Osteoblast (primary cell): ENCODE measurements around the gene NF2. TPM values are rescaled to one million over a fixed set of nuclear protein-coding genes. Genes with fewer than 3 reads are reported as not detected.
"Not testable (repeated sequence)": the region's sequence is repeated elsewhere in the genome, so short reads cannot be mapped to it uniquely, and the experiment has no call there.

Source experiments
- DNase-seq: peaks from one replicate; pipeline ENCODE4 v3.0.0; 2011; ENCODE audit warnings: low spot score, mixed read lengths; ENCODE audit not compliant: insufficient read length; ENCODE audit errors: missing footprints
- H2AFZ ChIP-seq: 2 replicates; pipeline ENCODE4 v1.6.0; 2011; ENCODE audit warnings: mild to moderate bottlenecking, low read length
- H3K27ac ChIP-seq: 2 replicates; pipeline ENCODE4 v1.5.1; 2011; ENCODE audit warnings: mild to moderate bottlenecking, low read depth, low read length, moderate library complexity
- H3K27me3 ChIP-seq: 2 replicates; pipeline ENCODE4 v1.6.0; 2012; ENCODE audit warnings: mild to moderate bottlenecking, control low read depth, inconsistent platforms, low read length, moderate library complexity; ENCODE audit not compliant: insufficient read depth
- H3K36me3 ChIP-seq: 2 replicates; pipeline ENCODE4 v1.5.1; 2011; ENCODE audit warnings: mild to moderate bottlenecking, low read length, control low read depth, moderate library complexity; ENCODE audit not compliant: insufficient read depth
- H3K4me1 ChIP-seq: 2 replicates; pipeline ENCODE4 v1.5.1; 2011; ENCODE audit warnings: mild to moderate bottlenecking, low read length, control low read depth, moderate library complexity; ENCODE audit not compliant: insufficient read depth
- H3K4me2 ChIP-seq: 2 replicates; pipeline ENCODE4 v1.6.0; 2011; ENCODE audit warnings: mild to moderate bottlenecking, low read length; ENCODE audit not compliant: insufficient read depth
- H3K4me3 ChIP-seq: fragments of 200-600 bp; sonication (generic); 3 replicates; pipeline ENCODE4 v1.5.1; 2012; ENCODE audit warnings: mild to moderate bottlenecking, low read length, inconsistent platforms; ENCODE audit not compliant: insufficient read depth
- H3K79me2 ChIP-seq: 2 replicates; pipeline ENCODE4 v1.6.0; 2012; ENCODE audit warnings: mild to moderate bottlenecking, low read length, control low read depth, inconsistent platforms; ENCODE audit not compliant: insufficient read depth
- H3K9me3 ChIP-seq: 2 replicates; pipeline ENCODE4 v1.5.1; 2011; ENCODE audit warnings: low read depth, low read length, control low read depth
- H4K20me1 ChIP-seq: 2 replicates; pipeline ENCODE4 v1.6.0; 2012; ENCODE audit warnings: mild to moderate bottlenecking, low read length, control low read depth; ENCODE audit not compliant: insufficient read depth
- CTCF ChIP-seq: IDR thresholded peaks from 2 replicates; pipeline ENCODE4 v1.5.1; 2011; ENCODE audit warnings: mild to moderate bottlenecking, low read depth, low read length, moderate library complexity; ENCODE audit errors: extremely low read depth
- total RNA-seq: library from RNA; depleted of rRNA; stranded (reverse); fragments of >200 nt; gene quantifications from 2 replicates; pipeline ENCODE4 v1.2.3, GENCODE V29; 2012

NF2 gene
- total RNA-seq, 1 donor: 72.7 TPM

DNA sequence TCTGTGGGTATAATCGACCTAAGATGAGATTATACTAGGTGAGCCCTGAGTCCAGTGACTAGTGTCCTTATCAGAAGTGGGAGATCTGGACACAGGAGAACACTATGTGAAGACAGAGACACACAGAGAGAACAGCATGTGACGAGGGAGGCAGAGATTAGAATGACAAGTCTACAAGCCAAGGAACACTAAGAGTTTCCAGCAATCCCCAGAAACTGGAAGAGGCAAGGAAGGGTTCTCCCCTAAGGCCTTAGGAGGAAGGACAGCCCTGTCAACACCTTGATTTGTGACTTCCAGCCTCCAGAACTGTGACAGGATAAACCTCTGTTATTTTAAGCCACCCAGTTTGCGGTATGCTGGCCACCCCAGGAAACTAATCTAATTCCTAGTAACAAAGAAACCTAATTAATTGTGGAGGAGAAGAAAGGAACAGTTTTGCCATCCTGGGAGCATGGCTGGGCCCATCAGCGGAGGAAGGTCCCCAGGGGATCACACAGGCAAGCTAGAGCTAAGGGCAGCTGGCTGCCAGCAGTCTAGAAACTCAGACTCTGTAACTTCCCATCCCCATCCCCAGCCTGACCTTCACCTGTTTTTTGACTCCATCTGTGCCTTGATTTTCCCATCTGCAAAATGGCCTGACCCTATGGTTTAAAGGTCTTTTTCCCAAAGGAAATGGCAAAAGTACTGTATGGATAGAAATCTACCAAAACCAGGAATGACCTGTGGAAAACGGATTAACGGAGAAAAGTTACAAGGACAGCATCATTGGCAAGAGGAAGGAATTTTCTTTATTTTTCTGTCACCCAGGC lies 39.6 kb upstream of the NF2 start:
- Histone ChIP-seq H3K27me3 (no peaks in the 10 kb centered on the region), H3K4me3 (no peak overlapping the region), H3K4me1 (no peaks in the 10 kb centered on the region), H3K27ac (no peak overlapping the region), H3K4me2 (no peak overlapping the region), H3K9me3 (no peaks in the 10 kb centered on the region), H4K20me1 (no peaks in the 10 kb centered on the region), H3K79me2 (no peaks in the 10 kb centered on the region), H3K36me3 (peaks cover 49% of the 10 kb centered on the region), H2AFZ (no peak overlapping the region)
- no peak for DNase-seq
- TF ChIP-seq CTCF: no peak

DNA sequence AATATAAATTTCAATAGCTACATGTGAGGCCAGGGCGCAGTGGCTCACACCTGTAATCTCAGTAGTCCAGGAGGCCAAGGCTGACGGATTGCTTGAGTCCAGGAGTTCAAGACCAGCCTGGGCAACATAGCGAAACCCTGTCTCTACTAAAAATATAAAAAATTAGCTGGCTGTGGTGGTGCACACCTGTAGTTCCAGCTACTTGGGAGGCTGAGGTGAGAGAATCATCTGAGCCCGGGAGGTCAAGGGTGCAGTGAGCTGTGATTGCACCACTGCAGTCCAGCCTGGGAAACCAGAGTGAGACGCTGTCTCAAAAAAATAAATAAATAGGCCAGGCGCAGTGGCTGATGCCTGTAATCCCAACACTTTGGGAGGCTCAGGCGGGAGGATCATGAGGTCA lies 36.9 kb upstream of the NF2 start:
- H3K4me1 ChIP-seq, DNase-seq, H2AFZ ChIP-seq, H3K9me3 ChIP-seq, H3K27me3 ChIP-seq, H3K4me2 ChIP-seq, H3K27ac ChIP-seq, H3K79me2 ChIP-seq, H4K20me1 ChIP-seq, H3K4me3 ChIP-seq: not testable (repeated sequence)
- H3K36me3 ChIP-seq: peaks cover 37% of the 10 kb centered on the region

DNA sequence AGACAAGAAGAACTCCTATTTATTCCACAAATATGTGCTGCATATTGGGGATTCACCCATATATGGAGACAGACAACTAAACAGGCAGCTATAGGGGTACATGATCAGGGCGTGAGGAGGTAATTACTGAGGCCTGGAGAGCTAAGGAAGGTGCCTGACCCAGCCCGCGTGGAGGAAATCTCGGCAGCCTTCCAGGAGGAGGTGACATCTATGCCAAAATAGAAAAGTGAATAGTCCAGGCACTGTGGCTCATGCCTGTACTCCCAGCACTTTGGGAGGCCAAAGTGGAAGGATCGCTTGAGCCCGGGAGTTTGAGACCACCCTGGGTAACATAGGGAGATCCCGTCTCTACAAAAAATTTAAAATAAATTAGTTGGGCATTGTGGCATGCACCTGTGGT lies 36.1 kb upstream of the NF2 start:
- H3K4me1 ChIP-seq: no peaks in the 10 kb centered on the region
- DNase-seq: no peak

DNA sequence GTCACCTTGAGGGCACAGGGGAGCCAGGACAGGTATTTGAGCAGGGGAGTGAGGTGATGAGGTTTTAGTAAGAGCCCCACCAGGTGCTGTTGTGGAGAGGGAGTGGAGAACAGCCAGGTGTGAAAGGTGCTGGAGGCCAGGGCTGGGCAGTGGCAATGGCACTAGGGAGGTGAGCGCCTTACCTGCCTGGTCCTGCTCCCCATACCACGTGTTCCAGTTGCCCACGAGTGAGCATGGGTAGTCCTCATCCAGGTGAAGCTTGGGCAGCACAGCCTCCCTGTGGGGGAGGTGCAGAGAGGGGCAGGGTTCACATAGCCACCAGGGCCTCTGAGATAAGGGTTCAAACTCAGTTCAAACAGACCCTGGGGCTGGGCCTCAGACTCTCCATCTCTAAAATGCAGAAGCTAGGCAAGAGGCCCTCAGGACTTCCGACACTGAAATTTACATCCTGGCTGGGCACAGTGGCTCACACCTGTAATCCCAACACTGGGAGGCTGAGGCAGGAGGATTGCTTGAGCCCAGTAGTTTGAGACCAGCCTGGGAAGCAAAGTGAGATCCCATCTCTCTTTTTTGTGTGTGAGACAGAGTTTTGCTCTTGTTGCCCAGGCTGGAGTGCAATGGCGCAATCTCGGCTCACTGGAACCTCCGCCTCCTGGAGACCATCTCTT lies 34.3 kb upstream of the NF2 start:
- TF ChIP-seq CTCF: no peak
- Histone ChIP-seq H3K36me3 (peaks cover 26% of the 10 kb centered on the region), H2AFZ (no peak overlapping the region), H3K27me3 (no peaks in the 10 kb centered on the region), H4K20me1 (peaks cover 9% of the 10 kb centered on the region), H3K27ac (no peak overlapping the region), H3K9me3 (no peaks in the 10 kb centered on the region), H3K4me3 (no peak overlapping the region), H3K4me2 (no peak overlapping the region), H3K4me1 (no peaks in the 10 kb centered on the region), H3K79me2 (no peaks in the 10 kb centered on the region)
- DNase-seq: no peak

More for the DNA sequence above, 36.1 kb upstream of the NF2 start:
- no peaks in the 10 kb centered on the region for H3K27me3 ChIP-seq
- H4K20me1 ChIP-seq: peaks cover 9% of the 10 kb centered on the region
- H3K27ac ChIP-seq: no peak overlapping the region
- no peaks in the 10 kb centered on the region for H3K79me2 ChIP-seq
- no peak overlapping the region for H3K4me2 ChIP-seq
- H3K9me3 ChIP-seq: no peaks in the 10 kb centered on the region
- no peak overlapping the region for H3K4me3 ChIP-seq
- no peak for TF ChIP-seq CTCF
- H3K36me3 ChIP-seq: peaks cover 29% of the 10 kb centered on the region
- no peak overlapping the region for H2AFZ ChIP-seq
